ENCODE results near the gene LRFN2. TPM values are rescaled to one million over a fixed set of nuclear protein-coding genes. Genes with fewer than 3 reads are reported as not detected.

The LRFN2 gene
- total and polyA plus RNA-seq, 2 of the 8 experiments (the other 6 are each of a cell fraction or from before 2014, with no cell fraction given): 2.3 TPM

DNA sequence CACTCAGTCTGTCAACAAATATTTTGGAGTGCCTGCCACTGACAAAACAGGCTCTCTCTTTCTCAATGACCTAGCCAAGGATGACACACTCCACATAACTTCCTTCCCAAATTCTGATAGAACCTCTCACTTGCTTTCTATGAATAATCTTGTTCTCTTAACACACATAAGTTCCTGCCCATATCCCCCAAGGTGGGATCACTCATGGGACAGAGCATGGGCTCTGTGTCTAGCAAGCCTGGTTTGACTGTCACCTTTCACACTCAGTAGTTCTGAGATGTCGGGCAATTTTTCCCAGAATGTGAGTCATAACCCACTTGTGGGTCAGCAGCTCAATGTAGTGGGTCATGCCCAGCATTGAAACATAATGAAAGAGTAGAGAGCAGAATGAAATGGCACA is 78.1 kb downstream of the LRFN2 start:
- H4K5ac ChIP-seq (ENCODE audit: insufficient read length, low read depth, low read length): no peak overlapping the region
- H3K18ac ChIP-seq (ENCODE audit: extremely low read depth, low read length): no peak overlapping the region
- H3K79me1 ChIP-seq (ENCODE audit: low read depth, low read length): no peaks in the 10 kb centered on the region
- ChIA-PET CTCF (ENCODE audit: partially characterized antibody) (no interaction called here), POLR2A (ENCODE audit: partially characterized antibody) (no interaction called here)
- H3K4me1 ChIP-seq (replicated peaks in 1 of 4; ENCODE audit: control insufficient read depth in 3 of 4, insufficient read depth in 4 of 4, low read length in 3 of 4): peaks cover 0 to 4% (median 0%) of the 10 kb centered on the region in 4 experiments; a peak in 1 of 7 replicates
- H3K9ac ChIP-seq (replicated peaks in 1 of 4; ENCODE audit: extremely low read depth in 1 of 4, low read depth in 3 of 4, low read length in 3 of 4): no peak overlapping the region
- no peak overlapping the region for H2AK5ac ChIP-seq (ENCODE audit: low read depth, low read length)
- 73% methylated on average over 1 of the region's 1 CpG; no CpG with 5 or more reads in 1 of the 2 experiments for WGBS, 2 experiments (ENCODE audit: extremely low coverage in 1 of 2, insufficient coverage in 1 of 2, insufficient read length in 1 of 2, insufficient replicate concordance in 2 of 2, low coverage in 1 of 2, low lambda C conversion rate in 2 of 2, missing lambda C conversion rate in 1 of 2)
- no peaks in the 10 kb centered on the region for H3K79me2 ChIP-seq (ENCODE audit: control insufficient read depth in 1 of 2, insufficient read depth in 2 of 2, low read length in 2 of 2)
- H4K8ac ChIP-seq (ENCODE audit: extremely low read depth, insufficient read depth, low read length): no peak overlapping the region
- H3K4me2 ChIP-seq (ENCODE audit: insufficient read depth in 1 of 2, low read depth in 2 of 2, low read length in 2 of 2): no peak overlapping the region
- no peak overlapping the region for H3K4ac ChIP-seq (replicated peaks; ENCODE audit: insufficient read length, low read depth, low read length)
- no peak overlapping the region for H3K27ac ChIP-seq (ENCODE audit: low read depth, low read length)
- H2AFZ ChIP-seq (ENCODE audit: low read length): no peak overlapping the region
- H3K56ac ChIP-seq (replicated peaks; ENCODE audit: insufficient read length, low read depth, low read length): no peak overlapping the region
- DNase-seq (ENCODE audit: low read depth in 1 of 2, low spot score in 2 of 2) (no peak), FAIRE-seq (no peak)
- H3K9me3 ChIP-seq (ENCODE audit: insufficient read depth in 2 of 2, low read depth in 1 of 2, low read length in 1 of 2): no peaks in the 10 kb centered on the region
- H2BK15ac ChIP-seq (ENCODE audit: low read length): no peak overlapping the region
- H3K14ac ChIP-seq (ENCODE audit: insufficient read length): no peak overlapping the region
- no peaks in the 10 kb centered on the region; a peak in 1 of 7 replicates for H3K27me3 ChIP-seq (replicated peaks in 1 of 4; ENCODE audit: control insufficient read depth in 3 of 4, extremely low read depth in 1 of 4, insufficient read depth in 3 of 4, low read length in 3 of 4)
- no peak overlapping the region for H2BK20ac ChIP-seq (ENCODE audit: low read length)
- H4K20me1 ChIP-seq (replicated peaks in 1 of 2; ENCODE audit: control insufficient read depth in 1 of 2, insufficient read depth in 2 of 2, low read length in 2 of 2): no peaks in the 10 kb centered on the region
- H2BK12ac ChIP-seq (ENCODE audit: low read depth, low read length): 0 out of 2 replicates have a peak overlapping the region, but pooled peaks have one; percentile 27
- no peak overlapping the region for H2BK5ac ChIP-seq (ENCODE audit: low read depth, low read length)
- H3K36me3 ChIP-seq (ENCODE audit: control insufficient read depth in 2 of 4, insufficient read depth in 4 of 4, low read length in 3 of 4): no peaks in the 10 kb centered on the region
- no peak overlapping the region for H3K4me3 ChIP-seq (ENCODE audit: extremely low read depth in 1 of 4, insufficient read depth in 2 of 4, low read depth in 3 of 4, low read length in 4 of 4)
- H3K23ac ChIP-seq (ENCODE audit: insufficient read length): no peak overlapping the region
- no peaks in the 10 kb centered on the region; the same call in 1 of the 2 replicates for H3K23me2 ChIP-seq (ENCODE audit: low read depth, low read length)
- no peak overlapping the region for H2BK120ac ChIP-seq (replicated peaks; ENCODE audit: low read depth, low read length)
- H4K91ac ChIP-seq (replicated peaks; ENCODE audit: insufficient read length, low read length): no peak overlapping the region
- TF ChIP-seq CREB1 (IDR thresholded peaks at IDR 0.05): no peak
- no peak for TF ChIP-seq ASH2L (IDR thresholded peaks at IDR 0.05; ENCODE audit: low read length)
- no peak for TF ChIP-seq RAD21 (IDR thresholded peaks at IDR 0.05 in 1 of 2, conservative IDR thresholded peaks at IDR 0.05 in 1 of 2; ENCODE audit: low read depth in 2 of 2, low read length in 2 of 2)
- no peak for TF ChIP-seq TCF12 (IDR thresholded peaks at IDR 0.05; ENCODE audit: low read depth, low read length)
- TF ChIP-seq ZNF274 (IDR thresholded peaks at IDR 0.05; ENCODE audit: borderline replicate concordance, extremely low read depth, low read length): no peak
- no peak for TF ChIP-seq NRF1 (IDR thresholded peaks at IDR 0.05; ENCODE audit: low read depth, low read length)
- TF ChIP-seq CEBPB (IDR thresholded peaks at IDR 0.05; ENCODE audit: low read depth, low read length): no peak
- no peak for TF ChIP-seq CBX5 (IDR thresholded peaks at IDR 0.05; ENCODE audit: low read depth, low read length)
- TF ChIP-seq, protein P1, sequence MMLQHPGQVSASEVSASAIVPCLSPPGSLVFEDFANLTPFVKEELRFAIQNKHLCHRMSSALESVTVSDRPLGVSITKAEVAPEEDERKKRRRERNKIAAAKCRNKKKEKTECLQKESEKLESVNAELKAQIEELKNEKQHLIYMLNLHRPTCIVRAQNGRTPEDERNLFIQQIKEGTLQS (IDR thresholded peaks at IDR 0.05; ENCODE audit: insufficient read depth, low read depth, low read length): no peak
- TF ChIP-seq, protein P2, sequence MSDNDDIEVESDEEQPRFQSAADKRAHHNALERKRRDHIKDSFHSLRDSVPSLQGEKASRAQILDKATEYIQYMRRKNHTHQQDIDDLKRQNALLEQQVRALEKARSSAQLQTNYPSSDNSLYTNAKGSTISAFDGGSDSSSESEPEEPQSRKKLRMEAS (IDR thresholded peaks at IDR 0.05): no peak
- TF ChIP-seq BCL11A (IDR thresholded peaks at IDR 0.05; ENCODE audit: low read depth in 2 of 2, low read length in 2 of 2): no peak
- TF ChIP-seq, protein P3, sequence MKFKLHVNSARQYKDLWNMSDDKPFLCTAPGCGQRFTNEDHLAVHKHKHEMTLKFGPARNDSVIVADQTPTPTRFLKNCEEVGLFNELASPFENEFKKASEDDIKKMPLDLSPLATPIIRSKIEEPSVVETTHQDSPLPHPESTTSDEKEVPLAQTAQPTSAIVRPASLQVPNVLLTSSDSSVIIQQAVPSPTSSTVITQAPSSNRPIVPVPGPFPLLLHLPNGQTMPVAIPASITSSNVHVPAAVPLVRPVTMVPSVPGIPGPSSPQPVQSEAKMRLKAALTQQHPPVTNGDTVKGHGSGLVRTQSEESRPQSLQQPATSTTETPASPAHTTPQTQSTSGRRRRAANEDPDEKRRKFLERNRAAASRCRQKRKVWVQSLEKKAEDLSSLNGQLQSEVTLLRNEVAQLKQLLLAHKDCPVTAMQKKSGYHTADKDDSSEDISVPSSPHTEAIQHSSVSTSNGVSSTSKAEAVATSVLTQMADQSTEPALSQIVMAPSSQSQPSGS (IDR thresholded peaks at IDR 0.05; ENCODE audit: low read length): no peak

Measured in H1 (cell line).